Stimulated activated CD4-positive, alpha-beta T cell treated with anti-CD3 and anti-CD28 coated beads, Interleukin-1b, Interleukin-23, amount 100 ng/mL, for 24 hours (primary cell): ENCODE data around the gene TEX19.

ENCODE experiments used
- DNase-seq, 4 experiments: peaks; one replicate each; pipeline ENCODE4 v3.0.0-alpha.2; 2020; ENCODE audit warnings: low read depth in 4 of 4, low spot score in 1 of 4

TEX19 gene, protein sequence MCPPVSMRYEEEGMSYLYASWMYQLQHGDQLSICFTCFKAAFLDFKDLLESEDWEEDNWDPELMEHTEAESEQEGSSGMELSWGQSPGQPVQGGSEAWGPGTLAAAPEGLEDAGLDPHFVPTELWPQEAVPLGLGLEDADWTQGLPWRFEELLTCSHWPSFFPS

DNA sequence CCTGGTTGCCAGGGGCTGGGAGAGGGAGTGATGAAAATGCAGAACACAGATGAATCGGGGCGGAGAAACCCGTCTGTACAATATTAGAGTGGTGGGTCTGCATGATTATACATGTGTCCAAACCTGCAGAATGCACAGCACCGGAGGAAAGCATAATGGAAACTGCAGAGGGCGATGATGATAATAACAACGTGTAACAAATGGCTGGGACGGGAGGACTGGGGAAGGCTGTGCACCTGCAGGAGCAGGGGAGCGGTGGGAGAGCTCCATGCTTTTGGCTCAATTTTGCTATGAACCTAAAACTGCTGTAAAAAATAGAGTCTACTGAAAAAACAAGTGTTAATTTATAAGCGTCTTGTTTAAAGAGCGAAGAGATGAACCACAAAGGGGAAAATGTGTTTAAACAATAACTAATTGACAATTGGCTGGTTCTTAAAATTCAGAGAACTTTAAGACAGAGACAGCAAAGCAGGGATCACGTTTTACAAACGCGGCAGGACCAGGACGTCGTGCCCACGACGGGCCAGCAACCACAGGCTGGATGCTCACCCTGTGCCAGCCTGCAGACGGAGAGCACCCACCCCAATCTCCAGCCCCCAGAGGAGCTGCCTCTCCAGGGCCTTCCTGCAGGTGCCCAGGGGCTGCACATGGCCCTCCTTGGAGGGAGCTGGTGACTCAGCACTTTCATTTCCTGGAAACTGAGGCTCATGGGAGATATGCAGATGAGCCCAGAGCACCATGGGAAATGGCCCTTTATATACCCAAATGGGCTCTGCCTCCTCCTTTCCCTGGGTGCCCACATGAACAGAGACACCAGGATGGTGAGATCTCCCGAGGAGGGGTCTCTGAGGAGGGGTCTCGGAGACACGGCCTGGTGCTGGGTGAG lies at the start of gene TEX19:
TSS of gene TEX19 (plus strand) at position 783 of the 886 bp plus-strand sequence. CDS start 2,904 bp downstream, outside the sequence.
- DNase-seq = no peak

DNA sequence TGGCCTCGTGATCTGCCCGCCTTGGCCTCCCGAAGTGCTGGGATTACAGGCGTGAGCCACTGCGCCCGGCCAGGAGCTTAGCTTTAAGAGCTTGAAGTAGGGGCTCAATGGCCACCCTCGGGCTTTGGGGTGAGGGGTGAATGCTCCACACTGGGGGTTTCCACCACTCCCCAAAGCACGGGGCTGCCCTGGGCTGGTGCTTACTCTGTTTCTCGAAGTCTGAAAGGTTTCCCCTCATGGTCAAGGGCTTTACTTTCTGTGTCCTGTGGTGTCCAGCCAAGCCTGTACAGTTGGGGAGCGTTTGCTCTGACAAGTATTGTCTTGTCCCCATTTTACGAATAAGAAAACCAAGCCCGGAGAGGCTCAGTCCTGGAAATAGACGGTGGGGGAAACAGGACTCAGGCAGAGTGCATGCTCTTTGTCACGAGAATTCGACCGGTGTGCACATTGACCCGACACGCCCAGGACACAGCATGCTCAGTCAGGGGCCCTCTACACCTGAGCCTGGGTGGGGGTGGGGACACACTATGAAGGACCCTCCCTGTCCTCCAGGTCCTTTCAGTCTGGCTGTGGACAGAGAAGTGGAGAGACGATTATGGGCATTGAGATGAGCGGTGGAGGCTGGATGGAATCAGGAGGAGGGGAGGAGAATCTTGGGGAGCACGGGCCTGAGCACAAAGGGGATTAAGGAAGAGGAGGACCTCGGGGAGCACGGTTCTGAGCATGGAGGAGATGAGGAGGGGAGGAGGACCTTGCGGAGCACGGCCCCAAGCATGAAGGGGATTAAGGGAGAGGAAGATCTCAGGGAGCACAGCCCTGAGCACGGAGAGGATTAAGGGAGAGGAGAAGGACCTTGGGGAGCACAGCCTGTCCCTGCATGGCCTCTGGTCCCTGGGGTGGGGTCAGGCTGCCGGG lies 49.1 kb upstream of the TEX19 start:
- DNase-seq = no peak

- no peak for DNase-seq
Observed at GRCh38 chr17:82310877-82311276, 48.2 kb upstream of the TEX19 start.

DNA sequence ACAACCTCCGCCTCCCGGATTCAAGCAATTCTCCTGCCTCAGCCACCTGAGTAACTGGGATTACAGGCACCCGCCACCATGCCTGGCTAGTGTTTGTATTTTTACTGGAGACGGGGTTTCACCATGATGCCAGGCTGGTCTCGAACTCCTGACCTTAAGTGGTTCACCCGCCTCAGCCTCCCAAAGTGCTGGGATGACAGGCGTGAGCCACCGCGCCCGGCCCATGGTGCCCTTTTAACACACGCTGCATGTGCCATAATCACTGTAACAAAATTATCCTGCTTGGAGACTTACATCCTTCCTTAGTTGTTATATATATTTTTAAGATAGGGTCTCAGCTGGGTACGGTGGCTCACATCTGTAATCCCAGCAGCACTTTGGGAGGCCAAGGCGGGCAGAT lies 47.1 kb upstream of the TEX19 start:
- no peak for DNase-seq

GRCh38 chr17:82313195-82314011 lies 45.6 kb upstream of the TEX19 start:
- no peak for DNase-seq

- DNase-seq = no peak
Observed at GRCh38 chr17:82314012-82314726, 44.9 kb upstream of the TEX19 start.

GRCh38 chr17:82314727-82315605 lies 44.1 kb upstream of the TEX19 start:
- DNase-seq = no peak

GRCh38 chr17:82315703-82316358 lies 43.2 kb upstream of the TEX19 start:
- DNase-seq = no peak

GRCh38 chr17:82316651-82317393 lies 42.2 kb upstream of the TEX19 start:
- no peak for DNase-seq

- DNase-seq = peak in 2 of 4 experiments; percentile 60 to 73
Observed at GRCh38 chr17:82317394-82318168, 41.5 kb upstream of the TEX19 start, which contains the start of gene CD7. TSS of gene CD7 (minus strand) at chr17:82317608. CDS start at chr17:82317495, 113 bp downstream.

GRCh38 chr17:82318169-82318498 lies 40.9 kb upstream of the TEX19 start:
- DNase-seq = no peak

- DNase-seq = no peak
Observed at GRCh38 chr17:82318772-82319606, 40.1 kb upstream of the TEX19 start.

DNA sequence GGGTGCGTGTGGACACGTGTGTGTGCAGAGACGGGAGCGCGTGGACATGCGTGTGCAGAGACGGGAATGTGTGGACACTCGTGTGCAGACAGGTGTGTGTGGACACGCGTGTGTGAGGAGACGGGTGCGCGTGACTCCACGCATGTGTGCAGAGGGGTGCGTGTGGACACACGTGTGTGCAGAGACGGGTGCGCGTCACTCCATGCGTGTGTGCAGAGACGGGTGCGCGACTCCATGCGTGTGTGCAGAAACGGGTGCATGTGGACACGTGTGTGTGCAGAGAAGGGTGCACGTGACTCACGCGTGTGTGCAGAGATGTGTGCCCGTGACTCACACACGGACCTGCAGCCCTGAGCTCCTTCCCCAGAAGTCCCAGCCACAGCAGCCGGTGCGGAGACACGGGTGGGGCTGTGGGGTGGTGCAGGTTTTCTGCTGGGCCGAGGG lies 39.4 kb upstream of the TEX19 start:
- no peak for DNase-seq

- DNase-seq = no peak
Observed at GRCh38 chr17:82320140-82320840, 38.8 kb upstream of the TEX19 start.
